Esophagus muscularis mucosa (tissue), 4 donors: ENCODE measurements around the gene IL34. TPM values are rescaled to one million over a fixed set of nuclear protein-coding genes. Genes with fewer than 3 reads are reported as not detected.

ENCODE experiments used
- DNase-seq: peaks from one replicate; pipeline ENCODE4 v3.0.0-alpha.2; 2017; ENCODE audit errors: extremely low spot score
- H3K27ac ChIP-seq, 4 donors: fragments of 200-600 bp; sonication (generic); replicated peaks in 1 of 4; 1 replicate in 3 of 4; 2 replicates in 1 of 4; pipeline ENCODE4 v1.5.1; 2016 to 2019; ENCODE audit warnings: mild to moderate bottlenecking in 1 of 4
- H3K27me3 ChIP-seq, 4 donors: fragments of 200-600 bp; sonication (generic); one replicate each; pipeline versions ENCODE4 v1.5.1 to v1.6.0; 2016 to 2019
- H3K36me3 ChIP-seq, 4 donors: fragments of 200-600 bp; sonication (generic); one replicate each; pipeline ENCODE4 v1.5.1; 2016 to 2019
- H3K4me1 ChIP-seq, 4 donors: fragments of 200-600 bp; sonication (generic); one replicate each; pipeline ENCODE4 v1.5.1; 2016 to 2019
- H3K4me3 ChIP-seq, 4 donors: fragments of 200-600 bp; sonication (generic); 1 replicate in 2 of 4; 2 replicates in 2 of 4; pipeline ENCODE4 v1.5.1; 2016 to 2019; ENCODE audit warnings: mild to moderate bottlenecking in 4 of 4, moderate library complexity in 1 of 4
- H3K9me3 ChIP-seq, 4 donors: fragments of 200-600 bp; sonication (generic); 1 replicate in 3 of 4; 2 replicates in 1 of 4; pipeline ENCODE4 v1.5.1; 2016 to 2019
- EP300 ChIP-seq: sonication (generic); formaldehyde crosslinking; IDR thresholded peaks from one replicate; pipeline ENCODE4 v1.6.1; 2017; ENCODE audit warnings: antibody characterized with exemption
- POLR2A ChIP-seq: fragments of 450-650 bp; IDR thresholded peaks from one replicate; pipeline ENCODE4 v1.6.1; 2017; ENCODE audit warnings: antibody characterized with exemption, moderate library complexity, mild to moderate bottlenecking, low read depth
- POLR2AphosphoS5 ChIP-seq, 2 donors: sonication (generic); formaldehyde crosslinking; IDR thresholded peaks; one replicate each; pipeline ENCODE4 v1.6.1; 2017; ENCODE audit warnings: antibody characterized with exemption in 2 of 2
- WGBS: methylation state at CpG from one replicate; pipeline ENCODE4 v1.1.5; 2018; 5-methylcytosine and 5-hydroxymethylcytosine counted together
- intact Hi-C: fragments of 100-400 bp; cut with DNase I; formaldehyde crosslinking; loops from one replicate; pipeline ENCODE4 v1.15.1; 2023
- total RNA-seq, 4 donors: library from RNA; depleted of rRNA; stranded (reverse); fragments of >200 nt; gene quantifications; one replicate each; pipeline versions ENCODE4 v1.1.0 to v1.2.1, GENCODE V29; 2016
- TF ChIP-seq, protein P1 (sequence below), 3 experiments: fragments of 200-600 bp in 2 of 3; fragments of 450-650 bp in 1 of 3; sonication (generic) in 2 of 3; IDR thresholded peaks; one replicate each; pipeline ENCODE4 v1.5.1; 2017 to 2019; ENCODE audit warnings: antibody characterized with exemption in 3 of 3, mild to moderate bottlenecking in 2 of 3, moderate library complexity in 1 of 3

Gene IL34
- total RNA-seq, 4 donors from 2014 or later, result 1.7 to 4.7 (median 3.4) TPM

DNA sequence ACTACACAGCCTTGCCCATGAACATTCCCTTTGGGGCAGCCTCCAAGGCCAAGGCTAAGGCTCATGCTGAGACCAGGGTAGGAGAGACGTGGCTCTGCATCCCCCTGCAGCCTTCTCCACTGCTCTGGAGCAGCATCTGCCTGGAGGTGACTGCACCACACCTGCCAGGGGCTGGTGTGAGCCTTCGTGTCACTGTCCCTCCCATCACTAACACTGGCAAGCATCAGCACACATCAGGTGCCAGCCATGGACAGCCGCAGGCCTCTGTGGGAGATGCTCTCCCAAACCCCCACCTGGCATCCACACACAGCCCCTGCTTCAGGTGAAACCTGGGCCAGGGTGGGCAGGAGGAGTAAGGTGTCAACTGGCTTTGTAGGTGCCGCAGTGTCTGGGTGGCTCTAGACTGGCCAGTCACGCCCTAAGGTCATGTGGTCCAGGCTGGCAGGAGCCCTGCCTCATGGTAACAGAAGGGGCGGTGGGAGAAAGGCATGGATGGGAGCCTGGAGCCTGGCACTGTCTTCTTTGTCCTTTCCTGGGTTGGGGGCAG lies 57.5 kb downstream of the IL34 start:
- Histone ChIP-seq H3K4me3 (no peak overlapping the region), H3K36me3 (no peaks in the 10 kb centered on the region), H3K27me3 (no peaks in the 10 kb centered on the region), H3K4me1 (peaks cover 80 to 96% (median 95%) of the 10 kb centered on the region in 4 donors), H3K9me3 (no peaks in the 10 kb centered on the region), H3K27ac (peak overlapping the region; percentile 91 to 99 (median 96))
- intact Hi-C loops, result no loop called here
- no peak for DNase-seq
- whole genome bisulfite sequencing, result 64% methylated on average over 4 of the region's 6 CpGs
- TF ChIP-seq POLR2A (no peak), EP300 (no peak), POLR2AphosphoS5 (IDR thresholded peaks at IDR 0.05) (no peak)
- TF ChIP-seq, protein P1, sequence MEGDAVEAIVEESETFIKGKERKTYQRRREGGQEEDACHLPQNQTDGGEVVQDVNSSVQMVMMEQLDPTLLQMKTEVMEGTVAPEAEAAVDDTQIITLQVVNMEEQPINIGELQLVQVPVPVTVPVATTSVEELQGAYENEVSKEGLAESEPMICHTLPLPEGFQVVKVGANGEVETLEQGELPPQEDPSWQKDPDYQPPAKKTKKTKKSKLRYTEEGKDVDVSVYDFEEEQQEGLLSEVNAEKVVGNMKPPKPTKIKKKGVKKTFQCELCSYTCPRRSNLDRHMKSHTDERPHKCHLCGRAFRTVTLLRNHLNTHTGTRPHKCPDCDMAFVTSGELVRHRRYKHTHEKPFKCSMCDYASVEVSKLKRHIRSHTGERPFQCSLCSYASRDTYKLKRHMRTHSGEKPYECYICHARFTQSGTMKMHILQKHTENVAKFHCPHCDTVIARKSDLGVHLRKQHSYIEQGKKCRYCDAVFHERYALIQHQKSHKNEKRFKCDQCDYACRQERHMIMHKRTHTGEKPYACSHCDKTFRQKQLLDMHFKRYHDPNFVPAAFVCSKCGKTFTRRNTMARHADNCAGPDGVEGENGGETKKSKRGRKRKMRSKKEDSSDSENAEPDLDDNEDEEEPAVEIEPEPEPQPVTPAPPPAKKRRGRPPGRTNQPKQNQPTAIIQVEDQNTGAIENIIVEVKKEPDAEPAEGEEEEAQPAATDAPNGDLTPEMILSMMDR (IDR thresholded peaks at IDR 0.05), result no peak

DNA sequence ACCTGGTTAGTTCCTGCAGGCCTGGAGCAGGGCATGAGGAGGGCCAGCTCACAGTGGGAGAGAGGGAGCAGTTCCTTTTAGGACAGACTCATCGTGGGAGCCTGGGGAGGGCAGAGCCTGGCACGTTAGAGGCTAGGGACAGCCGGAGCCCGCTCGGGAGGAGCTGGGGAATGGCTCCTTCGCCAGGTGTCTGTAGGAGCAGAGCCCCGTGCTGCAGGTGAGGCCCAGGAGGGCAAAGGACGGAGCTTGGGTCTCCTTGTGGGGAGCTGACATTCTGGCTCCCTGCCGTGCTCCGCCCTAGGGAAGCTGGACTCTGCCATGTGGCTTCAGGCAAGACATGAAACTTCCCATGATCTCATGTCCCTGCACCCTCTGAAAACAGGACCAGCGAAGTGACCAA lies 58.2 kb downstream of the IL34 start:
- WGBS, result no CpG with 5 or more reads among the region's 11 CpGs
- no peaks in the 10 kb centered on the region for H3K27me3 ChIP-seq
- H3K9me3 ChIP-seq, result no peaks in the 10 kb centered on the region
- TF ChIP-seq EP300 (no peak), POLR2A (no peak)
- TF ChIP-seq, protein P1 (IDR thresholded peaks at IDR 0.05), result no peak
- H3K4me1 ChIP-seq, result peaks cover 82 to 100% (median 99%) of the 10 kb centered on the region in 4 donors
- no peak for DNase-seq
- intact Hi-C loops, result no loop called here
- H3K36me3 ChIP-seq, result no peaks in the 10 kb centered on the region
- H3K4me3 ChIP-seq, result no peak overlapping the region
- H3K27ac ChIP-seq, result peak overlapping the region; percentile 91 to 99 (median 96)

DNA sequence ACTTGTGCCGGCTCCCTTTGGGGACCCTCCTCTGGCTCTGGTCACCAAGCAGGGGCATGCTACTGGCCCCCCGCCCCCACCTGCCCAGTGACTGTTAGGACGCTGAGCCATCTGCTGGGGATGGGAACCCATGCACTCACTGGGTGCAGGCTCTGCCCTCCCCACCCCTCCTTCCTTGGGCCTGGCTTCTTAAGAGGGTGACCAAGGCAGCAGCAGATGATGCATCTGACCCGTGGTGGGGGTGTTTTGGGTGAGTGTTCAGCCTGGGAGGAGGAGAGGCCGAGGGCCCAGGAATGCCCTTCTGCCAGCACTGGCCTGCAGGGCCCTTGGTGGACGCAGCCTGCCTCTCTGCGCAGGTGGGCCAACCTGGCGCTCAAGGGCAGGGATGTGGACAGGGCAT lies 58.7 kb downstream of the IL34 start:
- peaks cover 85 to 100% (median 99%) of the 10 kb centered on the region in 4 donors for H3K4me1 ChIP-seq
- no peaks in the 10 kb centered on the region for H3K27me3 ChIP-seq
- no peak overlapping the region for H3K4me3 ChIP-seq
- intact Hi-C loops, result no loop called here
- no peaks in the 10 kb centered on the region for H3K9me3 ChIP-seq
- TF ChIP-seq EP300, result no peak
- TF ChIP-seq, protein P1 (IDR thresholded peaks at IDR 0.05), result no peak
- no peak for TF ChIP-seq POLR2A
- TF ChIP-seq POLR2AphosphoS5 (IDR thresholded peaks at IDR 0.05), result no peak
- WGBS, result 87% methylated on average over 5 of the region's 8 CpGs
- DNase-seq, result no peak
- H3K27ac ChIP-seq, result peak overlapping the region; percentile 91 to 99 (median 96)
- H3K36me3 ChIP-seq, result no peaks in the 10 kb centered on the region

DNA sequence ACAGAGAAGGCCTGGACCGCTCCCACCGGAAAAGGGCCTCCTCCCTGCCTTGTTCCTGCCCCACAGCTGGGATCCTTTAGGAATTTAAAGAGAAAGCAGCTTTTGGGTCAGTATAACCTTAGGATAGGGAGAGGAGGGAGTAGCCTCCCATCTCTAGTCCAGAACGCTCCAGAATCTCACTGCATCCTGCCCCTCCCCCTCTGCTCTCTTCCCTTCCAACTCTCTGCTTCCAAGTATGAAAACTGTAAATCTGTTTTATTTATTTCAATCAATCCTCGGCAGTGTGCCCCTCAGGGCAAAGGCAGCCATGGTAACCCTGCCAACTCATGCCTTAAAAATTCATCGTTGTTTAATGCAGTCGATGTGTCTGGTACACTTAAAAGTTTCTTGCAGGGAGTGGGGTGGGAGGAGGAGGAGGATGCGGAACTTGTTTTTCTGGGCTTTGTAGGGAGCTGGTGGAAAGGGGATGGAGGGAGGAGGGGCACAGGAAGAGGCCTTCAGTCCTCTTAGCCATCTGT lies 60.6 kb downstream of the IL34 start:
- no peak for DNase-seq
- Histone ChIP-seq H3K27ac (peak overlapping the region; percentile 91 to 99 (median 96)), H3K4me3 (peak overlapping the region in 1 of 4 donors; percentile 9), H3K4me1 (peaks cover 67 to 96% (median 94%) of the 10 kb centered on the region in 4 donors), H3K36me3 (no peaks in the 10 kb centered on the region), H3K27me3 (no peaks in the 10 kb centered on the region), H3K9me3 (no peaks in the 10 kb centered on the region)
- TF ChIP-seq, protein P1 (IDR thresholded peaks at IDR 0.05), result no peak
- peak in 1 of 2 donors; percentile 60 for TF ChIP-seq POLR2AphosphoS5 (IDR thresholded peaks at IDR 0.05)
- WGBS, result 23% methylated on average over 7 of the region's 7 CpGs
- intact Hi-C loops, result no loop called here
